Suprapubic skin (tissue), 4 donors: ENCODE measurements around the gene SLC22A4.

Source experiments
- EP300 ChIP-seq: sonication (generic); formaldehyde crosslinking; IDR thresholded peaks from one replicate; pipeline ENCODE4 v1.6.1; 2017; ENCODE audit warnings: antibody characterized with exemption
- POLR2A ChIP-seq, 2 donors: fragments of 450-650 bp; IDR thresholded peaks; one replicate each; pipeline ENCODE4 v1.6.1; 2017; ENCODE audit warnings: antibody characterized with exemption in 2 of 2, mild to moderate bottlenecking in 2 of 2, moderate library complexity in 2 of 2
- POLR2AphosphoS5 ChIP-seq, 3 donors: sonication (generic); formaldehyde crosslinking; IDR thresholded peaks; one replicate each; pipeline ENCODE4 v1.6.1; 2017; ENCODE audit warnings: antibody characterized with exemption in 3 of 3
- TF ChIP-seq, protein P1 (sequence below), 2 donors: fragments of 200-600 bp in 1 of 2; fragments of 450-650 bp in 1 of 2; sonication (generic) in 1 of 2; IDR thresholded peaks; one replicate each; pipeline ENCODE4 v1.5.1; 2016 to 2019; ENCODE audit warnings: antibody characterized with exemption in 2 of 2, mild to moderate bottlenecking in 1 of 2, moderate library complexity in 1 of 2

DNA sequence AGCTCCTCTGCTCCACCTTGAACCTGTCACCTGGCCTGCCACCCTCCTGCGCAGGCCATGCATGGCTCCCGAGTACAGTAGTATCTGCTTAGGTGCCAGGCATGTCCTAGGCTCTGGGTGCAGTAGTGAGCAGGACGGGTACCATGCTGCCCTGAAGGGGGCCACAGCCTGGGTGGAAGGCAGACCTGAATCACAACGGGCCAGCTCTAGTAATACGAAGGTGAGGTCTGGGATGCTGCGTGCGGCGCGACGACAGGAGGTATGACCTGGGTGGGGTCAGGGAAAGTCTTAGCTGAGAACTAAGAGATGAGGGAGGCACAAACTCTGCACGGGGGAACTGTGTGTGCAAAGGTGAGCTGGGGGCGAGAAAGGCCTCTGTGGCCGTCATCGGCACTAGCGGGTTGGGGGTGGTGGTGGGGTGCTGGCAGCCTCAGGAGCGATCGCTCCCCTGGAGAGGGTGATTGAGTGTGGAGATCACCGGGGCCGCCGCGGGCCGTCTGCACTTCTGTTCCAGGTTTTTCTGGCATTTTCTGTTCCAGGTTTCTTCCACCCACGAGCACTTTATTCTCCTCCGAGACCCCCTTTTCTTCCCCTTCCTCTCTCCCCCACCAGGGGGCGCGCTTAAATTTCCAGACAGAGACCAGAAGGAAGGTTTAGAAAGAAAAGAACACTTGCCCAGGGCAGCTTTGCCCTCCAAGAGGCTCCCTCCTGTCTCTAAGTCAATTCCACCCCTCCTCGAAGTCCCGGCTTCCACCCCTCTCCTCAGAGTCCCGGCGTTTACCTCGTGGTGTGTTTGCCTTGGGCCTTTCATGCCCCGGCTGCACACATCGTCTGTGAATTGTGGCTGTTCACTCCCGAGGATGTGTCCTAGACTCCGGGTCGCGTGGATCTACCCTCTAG is 21.6 kb upstream of the SLC22A4 start:
- TF ChIP-seq, protein P1, sequence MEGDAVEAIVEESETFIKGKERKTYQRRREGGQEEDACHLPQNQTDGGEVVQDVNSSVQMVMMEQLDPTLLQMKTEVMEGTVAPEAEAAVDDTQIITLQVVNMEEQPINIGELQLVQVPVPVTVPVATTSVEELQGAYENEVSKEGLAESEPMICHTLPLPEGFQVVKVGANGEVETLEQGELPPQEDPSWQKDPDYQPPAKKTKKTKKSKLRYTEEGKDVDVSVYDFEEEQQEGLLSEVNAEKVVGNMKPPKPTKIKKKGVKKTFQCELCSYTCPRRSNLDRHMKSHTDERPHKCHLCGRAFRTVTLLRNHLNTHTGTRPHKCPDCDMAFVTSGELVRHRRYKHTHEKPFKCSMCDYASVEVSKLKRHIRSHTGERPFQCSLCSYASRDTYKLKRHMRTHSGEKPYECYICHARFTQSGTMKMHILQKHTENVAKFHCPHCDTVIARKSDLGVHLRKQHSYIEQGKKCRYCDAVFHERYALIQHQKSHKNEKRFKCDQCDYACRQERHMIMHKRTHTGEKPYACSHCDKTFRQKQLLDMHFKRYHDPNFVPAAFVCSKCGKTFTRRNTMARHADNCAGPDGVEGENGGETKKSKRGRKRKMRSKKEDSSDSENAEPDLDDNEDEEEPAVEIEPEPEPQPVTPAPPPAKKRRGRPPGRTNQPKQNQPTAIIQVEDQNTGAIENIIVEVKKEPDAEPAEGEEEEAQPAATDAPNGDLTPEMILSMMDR (IDR thresholded peaks at IDR 0.05): peak; percentile 72 to 78
- TF ChIP-seq POLR2A (IDR thresholded peaks at IDR 0.05) (no peak), POLR2AphosphoS5 (IDR thresholded peaks at IDR 0.05) (no peak), EP300 (no peak)
